HEK293T (cell line): ENCODE measurements around the gene PIK3CG.

Experiments used
- ARNT ChIP-seq: fragments of 450-650 bp; IDR thresholded peaks from 2 replicates; pipeline ENCODE4 v1.6.1; 2017; ENCODE audit warnings: mild to moderate bottlenecking
- BHLHE40 ChIP-seq: fragments of 450-650 bp; IDR thresholded peaks from 2 replicates; pipeline ENCODE4 v1.6.1; 2016; ENCODE audit warnings: mild to moderate bottlenecking, moderate library complexity, borderline replicate concordance
- ELF4 ChIP-seq: fragments of 450-650 bp; IDR thresholded peaks from 2 replicates; pipeline ENCODE4 v1.6.1; 2017; ENCODE audit warnings: antibody characterized with exemption
- FOXK2 ChIP-seq: fragments of 450-650 bp; IDR thresholded peaks from 2 replicates; pipeline ENCODE4 v1.6.1; 2016; ENCODE audit warnings: mild to moderate bottlenecking
- FOXM1 ChIP-seq: fragments of 450-650 bp; IDR thresholded peaks from 2 replicates; pipeline ENCODE4 v1.6.1; 2017; ENCODE audit warnings: mild to moderate bottlenecking, borderline replicate concordance
- HDGF ChIP-seq: fragments of 450-650 bp; IDR thresholded peaks from 2 replicates; pipeline ENCODE4 v1.6.1; 2017; ENCODE audit warnings: antibody characterized with exemption, borderline replicate concordance
- SP1 ChIP-seq: fragments of 450-650 bp; IDR thresholded peaks from 2 replicates; pipeline ENCODE4 v1.6.1; 2017
- TARDBP ChIP-seq: fragments of 450-650 bp; IDR thresholded peaks from 2 replicates; pipeline ENCODE4 v1.6.1; 2016
- ZNF384 ChIP-seq: fragments of 450-650 bp; IDR thresholded peaks from 2 replicates; pipeline ENCODE4 v1.6.1; 2016

GRCh38 chr7:106817098-106817497 is 48.0 kb upstream of the PIK3CG start:
- TF ChIP-seq SP1 (no peak), HDGF (no peak), FOXM1 (no peak), BHLHE40 (no peak), TARDBP (no peak), ZNF384 (no peak), FOXK2 (no peak), ARNT (no peak), ELF4 (no peak)
